Fibroblast of lung (primary cell): ENCODE data around the gene KCND2. TPM values are rescaled to one million over a fixed set of nuclear protein-coding genes. Genes with fewer than 3 reads are reported as not detected.

Source experiments
- DNase-seq, 2 donors: peaks; one replicate each; pipeline versions ENCODE4 v3.0.0 to v3.0.0-alpha.2; 2010; ENCODE audit warnings: low read depth in 2 of 2
- H2AFZ ChIP-seq: 2 replicates; pipeline ENCODE4 v1.5.1; 2012; ENCODE audit warnings: low read length, control low read depth, inconsistent platforms
- H3K27ac ChIP-seq: 2 replicates; pipeline ENCODE4 v1.5.1; 2011; ENCODE audit warnings: low read length, control low read depth; ENCODE audit not compliant: insufficient read depth
- H3K27me3 ChIP-seq: 2 replicates; pipeline ENCODE4 v1.5.1; 2011; ENCODE audit warnings: mild to moderate bottlenecking, low read length; ENCODE audit not compliant: control insufficient read depth, insufficient read depth
- H3K36me3 ChIP-seq: 2 replicates; pipeline ENCODE4 v1.5.1; 2011; ENCODE audit warnings: low read length; ENCODE audit not compliant: control insufficient read depth, insufficient read depth
- H3K4me1 ChIP-seq: 2 replicates; pipeline ENCODE4 v1.5.1; 2011; ENCODE audit warnings: low read length; ENCODE audit not compliant: control insufficient read depth, insufficient read depth; ENCODE audit errors: extremely low read depth
- H3K4me2 ChIP-seq: 2 replicates; pipeline ENCODE4 v1.5.1; 2011; ENCODE audit warnings: low read length, control low read depth; ENCODE audit not compliant: insufficient read depth; ENCODE audit errors: extremely low read depth
- H3K4me3 ChIP-seq, 4 experiments: fragments of 200-600 bp in 1 of 4; sonication (generic) in 1 of 4; replicated peaks in 1 of 4; 2 replicates each; pipeline ENCODE4 v1.5.1; 2011 to 2016; ENCODE audit warnings: low read length in 4 of 4, low read depth in 3 of 4, mild to moderate bottlenecking in 3 of 4, control low read depth in 2 of 4, inconsistent platforms in 1 of 4, mixed read lengths in 1 of 4; ENCODE audit not compliant: insufficient read depth in 1 of 4; ENCODE audit errors: control extremely low read depth in 1 of 4
- H3K79me2 ChIP-seq: 2 replicates; pipeline ENCODE4 v1.5.1; 2012; ENCODE audit warnings: mild to moderate bottlenecking, low read length, inconsistent platforms; ENCODE audit not compliant: control insufficient read depth, insufficient read depth
- H3K9ac ChIP-seq: 2 replicates; pipeline ENCODE4 v1.5.1; 2011; ENCODE audit warnings: mild to moderate bottlenecking, low read length, control low read depth; ENCODE audit not compliant: insufficient read depth
- H3K9me3 ChIP-seq: 2 replicates; pipeline ENCODE4 v1.5.1; 2012; ENCODE audit warnings: low read depth, low read length; ENCODE audit not compliant: control insufficient read depth, insufficient read depth
- H4K20me1 ChIP-seq: 2 replicates; pipeline ENCODE4 v1.5.1; 2011; ENCODE audit warnings: low read length; ENCODE audit not compliant: control insufficient read depth, insufficient read depth; ENCODE audit errors: extremely low read depth
- CTCF ChIP-seq, 2 donors: IDR thresholded peaks in 1 of 2; conservative IDR thresholded peaks in 1 of 2; 1 replicate in 1 of 2; 2 replicates in 1 of 2; pipeline ENCODE4 v1.5.1; 2011 to 2012; ENCODE audit warnings: low read length in 2 of 2, control low read depth in 1 of 2, inconsistent platforms in 1 of 2, low read depth in 1 of 2, mild to moderate bottlenecking in 1 of 2
- EZH2 ChIP-seq: IDR thresholded peaks from 2 replicates; pipeline ENCODE4 v1.5.1; 2012; ENCODE audit warnings: low read length, control low read depth, mild to moderate bottlenecking; ENCODE audit errors: missing control alignments
- polyA plus RNA-seq, 2 donors: library from polyadenylated mRNA; depleted of rRNA in 1 of 2; stranded (reverse) in 1 of 2; unstranded in 1 of 2; fragments of >200 nt; gene quantifications; 2 replicates each; pipeline ENCODE4 v1.2.1, GENCODE V29; 2011 to 2012; ENCODE audit warnings: missing spikeins in 1 of 2
- total RNA-seq: library from RNA; depleted of rRNA; stranded (reverse); fragments of >200 nt; gene quantifications from 2 replicates; pipeline ENCODE4 v1.2.1, GENCODE V29; 2014

The KCND2 gene
- total and polyA plus RNA-seq, 2 donors (not counting 1 experiment from before 2014, with no cell fraction given) = 2.1 to 6.1 TPM

- no peaks in the 10 kb centered on the region for H3K4me1 ChIP-seq
- no peak overlapping the region for H3K4me2 ChIP-seq
- no peak overlapping the region for H3K4me3 ChIP-seq
- H3K27me3 ChIP-seq = no peaks in the 10 kb centered on the region
- H3K27ac ChIP-seq = no peak overlapping the region
- H4K20me1 ChIP-seq = no peaks in the 10 kb centered on the region
- TF ChIP-seq CTCF (conservative IDR thresholded peaks at IDR 0.05 in 1 of 2, IDR thresholded peaks at IDR 0.05 in 1 of 2; ENCODE audit: low read depth in 1 of 2, low read length in 2 of 2) = no peak
- no peak for TF ChIP-seq EZH2
- no peak for DNase-seq
- no peaks in the 10 kb centered on the region for H3K9me3 ChIP-seq
- no peak overlapping the region for H3K9ac ChIP-seq
- no peaks in the 10 kb centered on the region for H3K36me3 ChIP-seq
- H3K79me2 ChIP-seq = no peaks in the 10 kb centered on the region
- H2AFZ ChIP-seq = no peak overlapping the region
These were observed 80.2 kb downstream of the KCND2 start for GRCh38 chr7:120353171-120353570.

GRCh38 chr7:120360918-120361317, 87.9 kb downstream of the KCND2 start:
- Histone ChIP-seq H3K4me2 (no peak overlapping the region), H3K4me3 (no peak overlapping the region), H3K27me3 (no peaks in the 10 kb centered on the region), H3K4me1 (no peaks in the 10 kb centered on the region), H3K36me3 (no peaks in the 10 kb centered on the region), H3K9ac (no peak overlapping the region), H2AFZ (no peak overlapping the region), H3K27ac (no peak overlapping the region), H3K79me2 (no peaks in the 10 kb centered on the region), H3K9me3 (no peaks in the 10 kb centered on the region), H4K20me1 (no peaks in the 10 kb centered on the region)
- DNase-seq = no peak
- TF ChIP-seq CTCF (conservative IDR thresholded peaks at IDR 0.05 in 1 of 2, IDR thresholded peaks at IDR 0.05 in 1 of 2; ENCODE audit: low read depth in 1 of 2, low read length in 2 of 2) (no peak), EZH2 (no peak)

GRCh38 chr7:120363414-120363813, 90.4 kb downstream of the KCND2 start:
- Histone ChIP-seq H3K4me2 (no peak overlapping the region), H3K79me2 (no peaks in the 10 kb centered on the region), H3K27me3 (no peaks in the 10 kb centered on the region), H3K4me1 (no peaks in the 10 kb centered on the region), H4K20me1 (no peaks in the 10 kb centered on the region), H2AFZ (no peak overlapping the region), H3K27ac (no peak overlapping the region), H3K36me3 (no peaks in the 10 kb centered on the region), H3K4me3 (no peak overlapping the region), H3K9me3 (no peaks in the 10 kb centered on the region), H3K9ac (no peak overlapping the region)
- DNase-seq = no peak
- TF ChIP-seq EZH2 (no peak), CTCF (conservative IDR thresholded peaks at IDR 0.05 in 1 of 2, IDR thresholded peaks at IDR 0.05 in 1 of 2; ENCODE audit: low read depth in 1 of 2, low read length in 2 of 2) (no peak)
